T47D (cell line): ENCODE measurements around the gene SATB2.
A peak's percentile ranks its signal among the peaks of the same experiment; 100 is the strongest.

Source experiments
- DNase-seq, 2 experiments: peaks; one replicate each; pipeline versions ENCODE4 v3.0.0 to v3.0.0-alpha.2; 2011 to 2012; ENCODE audit warnings: low read depth in 1 of 2, low spot score in 1 of 2
- JUND ChIP-seq: IDR thresholded peaks from 2 replicates; pipeline ENCODE4 v1.6.1; 2012; ENCODE audit warnings: low read depth
- in situ Hi-C: cut with HindIII; loops from 2 replicates; pipeline ENCODE4 v1.10.0; 2016; ENCODE audit warnings: low sequenced_read_pairs, low pct_unique_long_range_greater_than_20kb

The SATB2 gene

DNA sequence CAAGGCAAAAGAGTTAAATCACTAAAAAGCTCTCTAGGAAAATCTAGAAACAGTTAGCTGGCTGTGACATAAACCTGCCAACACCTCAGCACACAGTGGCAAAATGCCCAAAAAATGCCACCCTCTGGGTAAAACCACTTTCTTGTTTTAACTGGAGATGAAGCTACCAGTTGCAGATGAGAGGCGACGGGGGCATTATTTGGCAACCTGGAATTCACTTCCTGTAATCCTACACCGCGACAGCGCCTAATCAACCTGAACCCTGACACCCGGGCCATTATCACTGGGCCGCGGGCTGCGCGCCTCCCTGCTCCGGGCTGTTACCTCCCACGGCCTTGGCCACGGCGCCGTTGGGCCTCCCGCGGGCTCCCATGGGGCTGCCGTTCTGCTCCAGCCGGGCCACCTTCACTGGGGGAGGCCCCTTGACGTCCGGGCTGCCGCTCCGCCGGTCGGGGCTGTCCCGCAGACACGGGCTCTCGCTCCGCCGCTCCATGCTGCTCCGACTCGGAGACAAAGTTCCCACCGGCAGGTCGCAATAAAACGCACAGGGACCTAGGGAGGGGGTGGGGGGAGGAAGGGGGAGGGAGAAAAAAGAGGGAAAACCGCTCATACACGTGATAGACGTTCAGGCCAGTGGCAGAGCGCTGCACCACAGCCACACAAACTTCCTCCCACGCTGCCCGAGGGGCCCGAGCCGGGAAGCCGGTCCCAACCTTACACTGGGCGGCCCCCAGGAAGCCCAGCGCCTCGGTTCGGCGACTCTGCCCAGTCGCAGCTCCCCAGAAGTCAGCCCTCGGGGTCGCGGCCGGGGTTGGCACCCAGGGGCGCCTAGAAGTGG lies 2.0 kb downstream of the SATB2 start:
- in situ Hi-C loops = no loop called here
- TF ChIP-seq JUND = no peak
- peak in 1 of 2 experiments; percentile 35 for DNase-seq

GRCh38 chr2:199455210-199455544 lies 2.6 kb downstream of the SATB2 start:
- in situ Hi-C loops = no loop called here
- no peak for TF ChIP-seq JUND
- no peak for DNase-seq

GRCh38 chr2:199452991-199453379 lies 4.8 kb downstream of the SATB2 start:
- no peak for DNase-seq
- no peak for TF ChIP-seq JUND
- in situ Hi-C loops = no loop called here

DNA sequence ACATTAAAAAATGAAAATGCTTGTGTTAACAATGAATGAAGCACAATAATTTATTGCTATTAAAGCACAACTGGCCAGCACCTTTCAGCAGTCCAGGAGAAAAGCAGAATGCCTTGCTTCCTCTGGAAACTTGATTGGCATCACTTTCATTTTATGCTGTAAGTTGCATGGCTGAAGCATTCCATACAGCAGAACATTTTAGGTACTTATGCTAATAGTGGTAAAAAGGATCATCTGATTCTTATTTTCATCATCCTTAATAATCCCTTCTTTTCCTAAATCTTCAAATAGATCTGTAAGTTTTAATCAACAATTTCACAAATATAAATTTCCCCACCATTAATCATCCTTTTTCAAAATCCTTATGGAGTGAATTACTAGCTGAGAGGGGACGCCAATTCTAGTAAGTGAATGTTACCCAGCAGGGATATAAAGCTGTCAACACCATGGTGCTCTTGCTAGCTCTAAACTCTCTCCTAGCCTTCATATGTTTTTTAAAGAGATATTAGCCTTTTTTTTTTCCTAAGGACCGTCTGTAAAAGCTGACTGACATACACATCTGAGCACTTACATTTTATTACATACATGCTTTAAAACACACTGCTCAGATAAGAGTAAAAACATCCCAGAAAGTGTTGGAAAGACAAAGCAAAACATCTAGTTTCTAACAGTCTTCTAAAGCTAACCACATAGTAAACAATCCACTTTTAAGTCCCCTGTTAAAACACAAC lies 5.3 kb downstream of the SATB2 start:
- in situ Hi-C loops = no loop called here
- DNase-seq = no peak
- TF ChIP-seq JUND = no peak

GRCh38 chr2:199449956-199450355 lies 7.8 kb downstream of the SATB2 start:
- TF ChIP-seq JUND = no peak
- in situ Hi-C loops = no loop called here
- no peak for DNase-seq

DNA sequence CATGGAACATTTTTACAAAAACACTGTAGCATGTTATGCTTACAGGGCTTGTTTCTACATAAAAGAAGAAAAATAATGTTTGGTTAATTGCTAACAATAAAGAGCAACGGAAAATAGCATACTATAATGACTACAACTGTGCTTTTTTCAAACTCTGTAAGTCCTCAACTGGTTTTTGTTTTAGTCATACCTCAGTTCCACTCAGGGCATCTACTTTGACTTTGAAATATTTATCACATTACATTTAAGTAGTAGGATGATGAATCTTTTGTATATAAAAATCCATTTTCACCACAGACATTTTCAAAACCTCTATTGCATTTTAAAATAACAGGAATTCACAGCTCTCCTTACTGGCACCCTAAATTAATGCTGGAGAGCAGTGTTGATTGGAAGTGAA lies 8.3 kb downstream of the SATB2 start:
- in situ Hi-C loops = no loop called here
- no peak for TF ChIP-seq JUND
- no peak for DNase-seq

- TF ChIP-seq JUND = no peak
- DNase-seq = no peak
- in situ Hi-C loops = no loop called here
Measured at GRCh38 chr2:199446996-199447576, 10.7 kb downstream of the SATB2 start.

DNA sequence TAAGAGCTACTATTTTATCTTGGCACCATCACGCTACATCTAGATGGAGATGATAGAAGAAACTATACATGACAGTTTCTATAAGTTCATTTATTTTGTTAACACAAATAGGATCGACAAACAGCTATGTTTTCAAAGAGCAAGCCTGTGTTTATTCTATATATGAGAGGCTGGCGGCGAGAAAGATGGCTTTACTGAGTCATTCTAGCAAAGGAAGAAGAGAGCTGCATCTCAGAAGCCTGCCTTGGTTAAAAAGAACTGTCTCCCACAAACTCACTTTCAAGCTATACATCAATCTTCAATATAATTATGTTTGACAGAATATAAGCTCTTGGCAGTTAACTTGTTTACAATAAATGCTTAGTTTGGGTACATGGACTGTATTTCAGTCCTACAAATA lies 13.0 kb downstream of the SATB2 start:
- no peak for TF ChIP-seq JUND
- in situ Hi-C loops = no loop called here
- no peak for DNase-seq

DNA sequence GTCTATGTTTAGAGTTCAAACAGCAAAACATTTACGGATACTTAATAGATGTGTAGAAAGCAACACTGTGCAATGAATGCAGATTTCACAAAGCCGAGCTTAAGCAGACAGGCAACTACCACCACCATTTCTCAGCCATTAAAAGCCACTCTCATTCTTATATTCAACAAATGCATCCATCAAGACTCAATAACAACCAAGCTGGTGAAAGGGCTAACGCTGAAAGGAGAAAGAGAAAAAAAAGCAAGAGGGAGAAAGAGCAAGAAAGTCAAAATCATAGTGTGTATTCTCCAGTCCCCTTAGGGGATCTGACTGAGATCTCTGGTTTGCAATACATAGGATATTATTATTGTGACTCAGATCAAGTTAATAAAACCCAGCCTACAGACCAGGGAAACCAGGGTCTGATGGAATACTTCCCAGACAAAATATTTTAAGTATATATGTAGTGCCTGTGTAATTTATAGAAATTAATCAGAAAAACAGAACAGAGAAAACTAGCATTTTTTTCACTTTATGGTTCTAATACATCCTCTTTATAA lies 14.1 kb downstream of the SATB2 start:
- TF ChIP-seq JUND = no peak
- no peak for DNase-seq

GRCh38 chr2:199442173-199442572 lies 15.6 kb downstream of the SATB2 start:
- no peak for DNase-seq
- TF ChIP-seq JUND = no peak
- in situ Hi-C loops = no loop called here

More for the DNA sequence above, 14.1 kb downstream of the SATB2 start:
- in situ Hi-C loops = no loop called here

DNA sequence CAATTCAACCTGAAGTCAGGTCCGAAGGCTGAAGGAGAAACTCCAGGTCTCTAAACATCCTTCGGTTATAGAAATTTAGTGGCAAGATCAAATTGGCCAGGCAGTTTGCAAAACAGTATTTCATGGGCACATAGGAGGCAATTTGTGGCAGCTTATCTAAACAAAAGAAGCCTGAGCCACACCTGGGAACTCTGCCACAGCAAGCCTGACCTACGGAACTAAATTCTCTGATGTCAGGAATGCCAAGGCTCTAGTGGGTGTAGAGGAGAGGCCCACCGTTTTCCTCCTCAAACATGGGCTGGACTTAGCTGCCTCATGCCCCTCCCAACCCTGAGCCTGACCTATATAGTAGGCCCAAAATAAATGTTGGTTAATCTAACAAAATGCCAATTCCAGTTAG lies 16.0 kb downstream of the SATB2 start:
- in situ Hi-C loops = no loop called here
- no peak for TF ChIP-seq JUND
- DNase-seq = no peak

DNA sequence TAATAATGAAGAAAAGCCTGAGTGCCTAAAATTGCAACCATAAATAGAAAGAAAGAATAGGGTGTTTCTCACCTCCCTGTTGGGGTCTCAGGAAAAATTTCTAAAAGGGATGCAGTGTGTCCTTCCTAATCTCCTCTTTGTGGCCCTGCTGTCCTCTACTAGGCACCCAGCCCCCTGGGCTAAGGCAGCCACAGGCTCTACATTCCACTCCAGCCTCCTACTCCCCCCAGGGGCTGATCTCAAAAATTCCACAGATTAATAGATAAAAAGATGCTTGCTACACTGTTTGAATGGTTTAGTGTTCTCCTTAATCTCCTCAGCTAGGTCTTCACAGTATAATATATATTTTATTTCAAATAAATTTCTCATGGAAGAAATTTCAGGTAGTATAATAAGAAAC lies 17.6 kb downstream of the SATB2 start:
- in situ Hi-C loops = no loop called here
- DNase-seq = no peak
- TF ChIP-seq JUND = no peak

GRCh38 chr2:199439542-199439941 lies 18.2 kb downstream of the SATB2 start:
- no peak for TF ChIP-seq JUND
- in situ Hi-C loops = no loop called here
- no peak for DNase-seq
